Measurements from ENCODE around the gene METTL26.
A peak's percentile ranks its signal among the peaks of the same experiment; 100 is the strongest.

Gene METTL26

DNA sequence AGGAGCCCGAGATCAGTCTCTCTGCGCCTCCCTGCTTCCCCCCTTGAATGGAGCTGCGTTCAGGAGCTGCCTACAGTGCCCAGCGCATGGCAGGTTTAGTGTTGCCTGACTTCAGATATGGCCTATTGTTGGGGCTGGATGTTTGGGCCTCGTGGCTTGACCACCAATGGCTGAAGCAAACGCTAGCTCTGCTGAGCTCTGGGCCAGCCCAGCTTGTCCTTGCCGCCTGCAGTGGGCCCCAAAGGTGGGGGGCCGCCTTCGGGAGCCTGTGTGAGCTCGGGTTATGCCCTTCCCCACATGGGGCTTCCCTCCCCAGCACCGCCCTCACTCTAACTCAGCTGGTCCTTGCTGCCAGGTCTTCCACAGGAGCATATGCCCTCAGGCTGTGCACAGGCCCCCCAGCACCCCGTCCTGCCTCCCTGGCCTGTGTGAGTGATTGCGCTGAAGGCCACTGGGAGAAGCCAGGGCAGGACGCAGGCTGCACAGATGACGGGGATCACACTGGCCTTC lies 2.0 kb upstream of the METTL26 start:
- DNase-seq (ENCODE audit: low spot score) = no peak

DNA sequence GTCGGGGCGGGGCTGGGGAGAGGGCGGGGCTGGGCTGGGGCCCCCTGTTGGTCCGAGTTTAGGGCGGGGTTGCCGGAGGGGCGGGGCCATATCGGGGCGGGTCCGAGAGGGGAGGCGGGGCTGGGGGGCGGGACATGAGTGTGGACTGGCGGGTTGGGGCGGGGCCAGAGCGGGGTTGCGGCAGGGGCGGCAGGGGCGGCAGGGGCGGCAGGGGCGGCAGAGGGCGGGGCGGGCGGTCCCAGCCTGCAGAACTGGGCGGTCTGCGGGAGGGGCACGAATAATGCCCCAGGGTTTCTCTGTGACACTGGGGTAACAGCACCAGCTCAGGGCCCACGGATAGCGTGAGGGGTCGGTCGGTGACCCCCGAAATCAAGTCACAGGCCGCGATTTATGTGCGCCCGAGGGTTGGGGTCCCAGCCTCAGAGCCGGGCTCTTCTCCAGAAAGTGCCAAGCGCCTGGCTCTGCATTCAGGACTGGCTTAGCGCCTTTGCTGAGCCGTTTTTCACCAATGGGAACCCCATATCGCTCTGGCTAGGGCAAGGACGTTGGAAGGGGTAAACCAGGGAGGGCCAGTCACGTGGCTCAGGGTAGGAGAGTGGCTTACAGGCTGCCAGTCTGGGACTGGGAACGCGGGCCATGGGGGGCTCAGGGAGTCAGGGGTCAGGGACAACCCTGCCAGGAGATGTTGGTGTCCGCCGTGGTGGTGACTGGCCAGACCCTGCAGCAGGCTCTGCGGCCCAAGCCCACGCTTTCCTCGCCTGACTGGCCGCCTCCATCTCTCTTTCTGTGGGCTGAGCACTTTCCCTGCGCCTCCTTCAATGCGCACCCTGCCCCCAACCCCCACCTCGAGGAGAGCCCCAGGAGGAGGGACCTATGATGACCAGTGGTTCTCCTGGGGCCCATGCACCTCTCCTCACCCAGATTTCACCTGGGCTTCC lies 1.2 kb upstream of the METTL26 start:
- peak; percentile 90 for DNase-seq (ENCODE audit: low spot score)

DNA sequence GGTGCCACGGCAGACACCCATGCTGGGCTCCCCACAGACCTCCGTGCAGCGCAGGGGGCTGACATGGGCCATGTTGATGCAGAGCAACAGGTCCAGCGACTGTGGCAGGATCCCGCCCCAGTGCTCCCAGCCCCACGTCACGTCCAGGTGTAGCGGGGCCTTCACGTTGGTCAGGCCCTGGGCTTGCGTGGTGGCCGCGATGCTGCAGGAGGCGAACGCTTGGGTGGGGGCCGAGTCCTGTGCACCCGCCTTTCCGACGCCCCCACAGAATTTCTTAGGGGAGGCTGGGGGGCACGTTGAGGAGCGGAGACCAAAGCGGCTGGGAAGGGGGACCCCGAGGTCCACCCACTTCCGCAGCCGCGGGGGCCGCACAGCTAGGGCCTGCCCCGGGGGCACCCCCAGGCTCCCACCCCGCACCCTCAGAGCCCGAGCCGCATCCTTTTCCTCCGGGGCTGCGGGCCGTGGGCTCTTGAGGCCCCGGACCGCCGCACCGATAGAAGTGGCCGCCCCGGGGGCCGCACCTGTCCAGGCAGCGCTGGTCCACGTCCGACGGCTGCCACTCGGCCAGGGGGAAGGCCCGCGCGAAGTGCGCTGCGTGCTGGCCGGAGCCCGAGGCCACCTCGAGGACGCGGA lies 416 bp downstream of the METTL26 start:
- no peak for DNase-seq (ENCODE audit: low spot score)

DNA sequence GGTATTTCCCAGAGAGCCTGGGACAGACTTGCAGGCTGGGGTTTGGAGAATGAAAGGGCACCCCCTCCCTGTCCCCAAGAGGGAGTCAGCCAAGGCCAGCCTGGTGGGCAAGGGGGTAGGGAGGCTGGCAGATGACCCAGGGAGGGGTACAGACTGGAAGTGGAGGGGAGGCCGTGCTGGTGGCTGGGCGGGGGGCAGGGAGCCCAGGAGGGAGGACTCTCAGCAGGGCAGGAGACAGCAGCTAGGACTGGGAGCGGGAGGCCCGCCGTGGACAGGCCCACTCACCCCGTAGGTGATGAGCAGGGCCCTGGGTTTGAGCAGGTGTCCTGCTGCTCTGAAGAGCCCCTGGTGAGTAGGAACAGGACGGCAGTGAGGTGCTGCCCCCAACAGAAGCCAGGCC lies 1.1 kb downstream of the METTL26 start:
- DNase-seq (ENCODE audit: low spot score) = no peak

DNA sequence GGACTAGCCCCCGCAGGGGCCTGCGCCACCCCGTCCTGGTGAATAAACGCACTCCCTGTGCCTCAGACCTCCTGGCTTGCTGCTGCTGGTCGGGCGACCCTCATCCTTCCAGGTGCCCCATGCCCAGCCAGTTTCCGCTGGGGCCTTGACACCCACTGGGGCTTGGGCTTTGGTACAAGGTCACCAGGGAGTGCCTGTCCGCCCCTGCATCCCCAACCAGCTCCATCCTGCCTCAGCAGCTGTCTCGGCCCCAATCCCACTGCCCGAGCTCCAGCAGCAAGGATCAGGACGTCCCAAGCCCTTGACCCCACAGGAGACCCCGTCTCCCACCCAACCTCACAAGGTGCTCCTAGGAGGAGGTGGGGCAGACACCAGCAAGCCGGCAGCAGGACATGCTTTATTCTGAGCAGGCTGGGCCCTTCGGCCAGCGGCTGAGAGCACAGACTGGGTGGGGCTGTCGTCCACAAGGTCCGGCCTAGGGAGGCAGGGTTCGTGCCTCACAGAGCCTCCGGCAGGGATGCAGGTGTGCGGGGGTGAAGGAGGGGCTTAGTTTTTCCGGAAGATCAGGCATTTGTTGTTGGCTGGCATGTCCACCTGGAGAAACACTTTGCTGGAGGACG lies 1.9 kb downstream of the METTL26 start:
- DNase-seq (ENCODE audit: low spot score) = no peak

DNA sequence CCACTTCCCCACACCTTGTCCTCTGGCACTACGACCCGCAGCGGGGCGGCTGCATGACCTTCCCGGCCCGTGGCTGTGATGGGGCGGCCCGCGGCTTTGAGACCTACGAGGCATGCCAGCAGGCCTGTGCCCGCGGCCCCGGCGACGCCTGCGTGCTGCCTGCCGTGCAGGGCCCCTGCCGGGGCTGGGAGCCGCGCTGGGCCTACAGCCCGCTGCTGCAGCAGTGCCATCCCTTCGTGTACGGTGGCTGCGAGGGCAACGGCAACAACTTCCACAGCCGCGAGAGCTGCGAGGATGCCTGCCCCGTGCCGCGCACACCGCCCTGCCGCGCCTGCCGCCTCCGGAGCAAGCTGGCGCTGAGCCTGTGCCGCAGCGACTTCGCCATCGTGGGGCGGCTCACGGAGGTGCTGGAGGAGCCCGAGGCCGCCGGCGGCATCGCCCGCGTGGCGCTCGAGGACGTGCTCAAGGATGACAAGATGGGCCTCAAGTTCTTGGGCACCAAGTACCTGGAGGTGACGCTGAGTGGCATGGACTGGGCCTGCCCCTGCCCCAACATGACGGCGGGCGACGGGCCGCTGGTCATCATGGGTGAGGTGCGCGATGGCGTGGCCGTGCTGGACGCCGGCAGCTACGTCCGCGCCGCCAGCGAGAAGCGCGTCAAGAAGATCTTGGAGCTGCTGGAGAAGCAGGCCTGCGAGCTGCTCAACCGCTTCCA lies 2.6 kb downstream of the METTL26 start:
- no peak for DNase-seq (ENCODE audit: low spot score)

DNA sequence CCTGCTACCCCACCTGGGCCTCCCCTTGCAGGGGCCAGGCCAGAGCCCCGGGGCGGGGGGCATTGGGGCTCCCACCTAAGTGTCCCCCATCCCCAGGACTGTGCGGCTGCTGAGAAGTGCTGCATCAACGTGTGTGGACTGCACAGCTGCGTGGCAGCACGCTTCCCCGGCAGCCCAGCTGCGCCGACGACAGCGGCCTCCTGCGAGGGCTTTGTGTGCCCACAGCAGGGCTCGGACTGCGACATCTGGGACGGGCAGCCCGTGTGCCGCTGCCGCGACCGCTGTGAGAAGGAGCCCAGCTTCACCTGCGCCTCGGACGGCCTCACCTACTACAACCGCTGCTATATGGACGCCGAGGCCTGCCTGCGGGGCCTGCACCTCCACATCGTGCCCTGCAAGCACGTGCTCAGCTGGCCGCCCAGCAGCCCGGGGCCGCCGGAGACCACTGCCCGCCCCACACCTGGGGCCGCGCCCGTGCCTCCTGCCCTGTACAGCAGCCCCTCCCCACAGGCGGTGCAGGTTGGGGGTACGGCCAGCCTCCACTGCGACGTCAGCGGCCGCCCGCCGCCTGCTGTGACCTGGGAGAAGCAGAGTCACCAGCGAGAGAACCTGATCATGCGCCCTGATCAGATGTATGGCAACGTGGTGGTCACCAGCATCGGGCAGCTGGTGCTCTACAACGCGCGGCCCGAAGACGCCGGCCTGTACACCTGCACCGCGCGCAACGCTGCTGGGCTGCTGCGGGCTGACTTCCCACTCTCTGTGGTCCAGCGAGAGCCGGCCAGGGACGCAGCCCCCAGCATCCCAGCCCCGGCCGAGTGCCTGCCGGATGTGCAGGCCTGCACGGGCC lies 3.4 kb downstream of the METTL26 start:
- no peak for DNase-seq (ENCODE audit: low spot score)

DNA sequence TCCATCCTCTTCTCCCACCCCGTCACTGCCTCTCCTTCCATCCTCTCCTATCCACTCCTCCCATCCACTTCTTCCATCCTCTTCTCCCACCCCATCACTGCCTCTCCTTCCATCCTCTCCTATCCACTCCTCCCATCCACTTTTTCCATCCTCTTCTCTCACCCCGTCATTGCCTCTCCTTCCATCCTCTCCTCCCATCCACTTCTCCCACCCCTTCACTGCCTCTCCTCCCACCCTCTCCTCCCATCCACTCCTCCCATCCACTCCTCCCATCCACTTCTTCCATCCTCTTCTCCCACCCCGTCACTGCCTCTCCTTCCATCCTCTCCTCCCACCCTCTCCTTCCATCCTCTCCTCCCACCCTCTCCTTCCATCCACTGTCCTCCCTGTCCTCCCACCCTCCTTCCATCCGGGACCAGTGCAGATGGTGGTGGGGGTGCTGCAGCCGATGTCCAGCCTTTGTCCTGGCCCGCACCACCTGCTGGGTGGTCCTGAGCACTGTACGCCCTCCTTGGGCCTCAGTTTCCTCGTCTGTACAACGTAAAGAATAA lies 4.2 kb downstream of the METTL26 start:
- no peak for DNase-seq (ENCODE audit: low spot score)

DNA sequence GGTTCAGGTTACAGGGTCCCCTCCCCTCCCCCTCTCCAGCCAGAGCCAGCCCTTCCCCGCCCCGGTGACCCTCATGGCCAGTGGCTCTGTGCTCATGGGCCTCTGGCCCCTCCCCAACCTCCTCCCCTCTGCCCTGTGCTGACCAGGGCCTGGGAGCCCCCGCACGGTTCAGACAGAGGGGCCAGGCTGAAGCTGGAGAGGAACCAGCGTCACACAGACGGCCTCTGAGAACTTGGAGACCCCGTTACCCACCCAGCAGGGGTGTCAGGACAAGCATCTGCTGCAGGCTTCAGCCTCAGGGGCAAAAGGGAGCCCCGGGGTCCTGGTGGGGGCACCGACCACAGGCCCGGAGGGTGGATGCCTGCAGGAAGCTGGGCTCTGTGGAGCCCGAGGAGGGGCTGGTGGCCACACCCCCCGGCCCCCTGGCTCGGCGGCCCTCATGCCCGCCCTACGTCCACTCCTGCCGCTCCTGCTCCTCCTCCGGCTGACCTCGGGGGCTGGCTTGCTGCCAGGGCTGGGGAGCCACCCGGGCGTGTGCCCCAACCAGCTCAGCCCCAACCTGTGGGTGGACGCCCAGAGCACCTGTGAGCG lies 5.2 kb downstream of the METTL26 start, which contains the start of gene WFIKKN1:
Gene WFIKKN1 (plus strand): TSS at position 171 of the 591 bp plus-strand sequence. CDS start 269 bp downstream, at position 440.
- DNase-seq (ENCODE audit: low spot score) = no peak

DNA sequence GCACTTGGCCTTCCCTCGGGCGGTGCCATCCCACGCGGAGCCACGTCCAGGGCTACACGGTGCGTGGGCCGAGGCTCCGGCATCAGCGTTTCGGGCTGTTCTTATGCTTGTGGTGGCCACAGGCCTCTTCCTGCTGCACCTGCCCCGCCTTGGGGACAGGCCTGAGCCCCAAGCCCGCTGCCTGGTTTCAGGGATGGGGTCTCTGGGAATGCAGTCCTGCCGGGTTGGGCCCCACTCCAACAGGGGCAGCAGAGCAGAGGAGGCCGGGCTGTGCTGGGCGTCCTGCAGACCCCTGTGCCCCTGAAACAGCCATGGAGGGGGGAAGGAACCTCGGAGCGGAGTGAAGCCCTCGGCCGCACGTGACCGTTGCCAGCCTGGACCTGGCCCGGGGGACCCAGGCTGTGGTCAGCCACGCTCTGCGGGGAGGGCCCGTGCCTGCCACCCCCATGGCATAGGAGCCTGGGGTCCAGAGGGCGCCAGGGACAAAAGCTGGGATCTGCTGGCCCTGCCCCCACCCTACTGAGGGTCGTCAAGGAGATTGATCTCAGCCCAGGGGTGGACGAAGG lies 5.8 kb downstream of the METTL26 start:
- no peak for DNase-seq (ENCODE audit: low spot score)

DNA sequence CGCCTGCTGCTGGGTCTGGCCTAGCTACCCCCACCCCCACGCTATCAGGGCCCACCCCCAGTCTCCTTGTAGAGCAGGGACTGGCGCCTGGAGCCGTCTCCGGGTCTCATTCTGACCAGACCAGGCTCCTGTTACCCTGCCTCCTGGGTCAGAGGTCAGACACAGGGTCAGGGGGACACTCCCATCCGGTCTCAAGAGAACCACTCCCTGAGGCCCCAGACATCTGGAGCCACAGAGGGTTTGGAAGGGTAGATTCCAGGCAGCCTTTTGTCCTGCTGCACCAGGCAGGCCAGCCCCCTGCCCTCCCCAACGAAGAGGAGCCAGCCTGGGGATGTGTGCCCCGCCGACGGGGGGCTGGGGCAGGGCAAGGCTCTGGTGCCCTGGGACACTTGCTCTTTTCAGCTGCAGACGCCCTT lies 6.3 kb downstream of the METTL26 start:
- no peak for DNase-seq (ENCODE audit: low spot score)

DNA sequence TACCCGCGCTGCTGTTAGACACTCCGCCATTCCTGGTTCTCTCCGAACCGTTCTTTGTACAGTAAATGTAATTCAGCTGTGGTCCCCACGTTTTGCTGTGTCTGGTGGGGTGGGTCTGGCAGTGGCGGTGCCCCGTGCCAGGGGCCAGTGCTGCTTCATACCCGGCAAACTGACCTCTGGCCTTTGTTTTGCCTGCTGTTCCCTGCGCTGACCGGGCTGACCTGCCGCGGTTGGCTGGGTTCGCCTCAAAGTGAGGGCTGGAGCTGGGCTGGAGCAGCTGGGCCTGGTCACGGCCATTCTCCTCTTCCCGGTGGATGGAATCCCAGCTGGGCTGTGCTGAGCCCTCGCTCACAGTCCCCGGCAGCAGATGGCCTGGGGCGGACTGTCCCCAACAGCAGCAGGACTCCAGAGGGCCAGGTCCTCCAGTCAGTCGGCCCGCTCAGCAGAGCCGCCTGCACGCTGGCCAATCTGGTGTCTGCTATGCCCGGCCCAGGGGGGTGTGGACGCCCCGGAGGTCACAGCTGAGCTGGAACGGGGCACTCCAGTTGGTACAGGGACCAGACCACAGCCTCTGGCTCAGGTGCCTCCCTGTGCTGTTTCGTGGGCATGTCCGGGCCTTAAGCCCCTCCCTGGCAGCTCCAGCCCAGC lies 6.8 kb downstream of the METTL26 start:
- DNase-seq (ENCODE audit: low spot score) = no peak

DNA sequence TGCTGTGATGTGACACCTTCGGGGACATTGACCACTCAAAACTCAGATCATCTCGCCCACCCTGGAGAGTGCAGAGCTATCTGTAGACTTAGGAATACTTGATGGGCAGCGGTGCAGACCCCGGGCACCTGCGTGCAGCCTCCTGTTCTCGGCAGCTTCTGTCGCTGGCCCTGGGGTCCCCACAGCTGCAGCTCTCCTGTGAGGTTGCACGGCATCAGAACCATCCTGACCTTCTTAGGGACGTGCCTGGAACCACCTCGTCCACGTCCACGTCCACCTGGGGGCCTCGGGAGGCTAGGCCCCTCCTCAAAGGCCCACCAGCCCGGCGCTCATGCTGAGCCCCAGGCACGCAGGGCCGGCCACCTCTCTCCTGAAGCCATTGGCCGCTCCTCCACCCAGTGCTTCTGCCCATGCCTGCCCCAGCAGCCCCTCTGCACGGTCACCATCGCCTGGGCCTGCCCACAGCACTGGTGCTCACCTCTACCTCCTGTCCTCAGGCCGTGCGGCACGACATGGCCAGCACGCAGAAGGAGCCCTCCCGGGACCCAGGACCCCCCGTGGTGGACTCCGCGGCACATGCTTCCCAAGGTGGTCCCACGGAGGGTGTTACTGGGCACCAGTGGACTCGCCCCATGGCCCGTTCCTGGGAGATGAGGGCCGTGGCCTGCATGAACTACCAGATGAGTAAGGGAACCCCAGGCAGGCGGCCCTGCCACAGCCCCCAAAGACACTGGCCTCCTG lies 7.6 kb downstream of the METTL26 start:
- DNase-seq (ENCODE audit: low spot score) = no peak

DNA sequence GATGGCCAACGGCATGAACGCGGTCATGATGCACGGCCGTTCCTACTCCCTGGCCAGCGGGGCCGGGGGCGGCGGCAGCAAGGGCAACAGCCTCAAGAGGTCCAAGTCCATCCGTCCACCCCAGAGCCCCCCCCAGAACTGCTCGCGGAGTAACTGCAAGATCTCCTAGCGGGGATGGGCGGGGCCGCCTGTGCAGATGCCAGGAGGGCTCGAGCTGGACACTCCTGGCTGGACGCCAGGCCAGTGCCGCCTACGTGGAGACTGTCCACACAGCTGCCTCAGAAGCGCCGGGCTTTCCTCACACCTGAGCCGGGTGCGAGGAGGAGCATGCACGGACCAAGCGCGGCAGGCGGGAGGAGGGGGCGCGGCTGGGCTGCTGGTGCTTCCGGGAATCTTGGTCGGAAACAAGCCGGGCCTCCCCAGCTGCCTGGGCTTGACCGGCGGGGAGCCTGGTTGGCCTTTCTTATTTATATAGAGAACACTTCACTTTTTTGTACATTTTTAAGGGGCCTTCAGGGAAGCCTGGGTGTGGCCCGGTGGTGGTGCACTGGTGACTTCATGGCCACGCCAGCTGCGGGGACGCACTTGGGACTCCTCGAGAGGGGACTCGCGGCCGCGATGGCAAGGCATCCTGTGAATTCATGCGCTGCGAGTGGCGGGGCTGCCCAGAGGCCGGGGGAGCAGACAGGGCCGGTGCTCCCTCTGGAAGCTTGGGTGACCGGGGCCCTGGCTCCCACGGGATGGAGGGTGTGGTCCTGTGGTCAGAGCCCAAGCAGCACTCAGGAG lies 8.5 kb downstream of the METTL26 start:
- no peak for DNase-seq (ENCODE audit: low spot score)

DNA sequence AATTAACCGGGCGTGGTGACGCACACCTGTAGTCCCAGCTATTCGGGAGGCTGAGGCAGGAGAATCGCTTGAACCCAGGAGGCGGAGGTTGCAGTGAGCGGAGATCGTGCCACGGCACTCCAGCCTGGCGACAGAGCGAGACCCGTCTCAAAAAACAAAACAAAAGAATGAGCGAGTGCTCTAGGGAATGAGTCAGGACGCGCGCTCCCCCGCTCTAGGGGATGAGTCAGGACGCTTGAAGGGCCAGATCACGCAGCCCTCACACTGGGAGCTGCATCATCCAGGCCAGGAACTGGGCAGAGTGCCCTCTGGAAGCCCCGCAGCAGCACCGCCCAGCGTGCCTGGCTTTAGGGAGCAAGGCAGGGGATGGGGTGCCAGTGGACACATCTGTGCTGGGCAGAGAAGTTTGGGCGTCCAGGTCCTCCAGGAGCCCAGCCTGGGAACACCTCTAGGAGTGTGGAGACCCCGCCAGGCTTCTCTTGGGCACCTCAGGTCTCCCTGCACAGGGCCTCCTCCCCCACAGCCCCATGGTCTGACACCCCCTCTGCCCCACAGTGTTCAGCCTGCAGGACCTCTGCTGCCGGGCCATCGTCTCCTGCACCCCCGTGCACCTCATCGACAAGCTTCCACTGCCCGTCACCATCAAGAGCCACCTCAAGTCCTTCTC lies 9.2 kb downstream of the METTL26 start:
- DNase-seq (ENCODE audit: low spot score) = no peak

DNA sequence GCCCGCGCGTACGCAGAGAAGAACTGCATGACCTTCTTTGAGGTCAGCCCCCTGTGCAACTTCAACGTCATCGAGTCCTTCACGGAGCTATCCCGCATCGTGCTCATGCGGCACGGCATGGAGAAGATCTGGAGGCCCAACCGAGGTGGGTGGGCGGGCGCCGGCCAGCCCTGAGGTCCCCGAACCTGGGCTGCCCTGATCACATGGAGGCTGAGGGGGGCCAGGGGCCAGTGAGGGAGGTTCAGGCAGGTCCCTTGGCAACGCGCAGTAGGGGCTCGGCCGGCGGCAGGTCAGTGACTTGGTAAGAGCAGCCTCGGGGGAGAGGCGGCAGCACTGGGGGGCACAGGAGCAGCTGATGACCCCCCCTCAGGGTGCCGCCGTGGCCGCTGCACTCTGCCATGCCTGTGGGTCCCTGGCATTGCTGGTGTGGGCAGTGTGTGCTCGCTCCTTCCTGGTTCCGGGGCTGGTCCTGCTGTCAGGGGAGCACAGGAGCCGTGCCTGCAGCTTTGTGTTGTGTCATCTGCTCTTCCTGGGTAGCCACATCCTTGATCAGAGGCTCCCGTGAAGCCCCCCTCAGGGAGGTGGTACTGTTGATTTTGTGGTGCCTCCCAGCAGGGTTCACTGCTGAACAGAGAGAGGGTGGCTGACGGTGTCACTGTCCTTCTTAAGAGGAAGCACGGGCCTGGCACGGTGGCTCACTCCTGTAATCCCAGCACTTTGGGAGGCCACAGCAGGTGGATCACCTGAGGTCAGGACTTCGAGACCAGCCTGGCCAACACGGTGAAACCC lies 9.9 kb downstream of the METTL26 start:
- no peak for DNase-seq (ENCODE audit: low spot score)

Measured in CD4-positive, alpha-beta T cell treated with Interleukin-6 at 100 ng/mL for 8 hours (primary cell).